Measurements from ENCODE around the gene ABR. TPM values are rescaled to one million over a fixed set of nuclear protein-coding genes. Genes with fewer than 3 reads are reported as not detected.

ABR gene
- total and polyA plus RNA-seq, 2 of the 13 experiments (the other 11 are each of a cell fraction or from before 2014, with no cell fraction given), result 12.4 to 40.4 TPM

- no peak for TF ChIP-seq ZNF710 (CRISPR knock-in tag; IDR thresholded peaks at IDR 0.05; ENCODE audit: borderline replicate concordance)
Observed at GRCh38 chr17:1019451-1019850, 160.3 kb downstream of the ABR start (continued).

GRCh38 chr17:1018547-1018946 is 161.2 kb downstream of the ABR start:
- Histone ChIP-seq H3K4me3 (replicated peaks in 1 of 3; ENCODE audit: insufficient read depth in 1 of 3, low read depth in 2 of 3, low read length in 3 of 3) (no peak overlapping the region), H3K4me1 (ENCODE audit: insufficient read depth, low read length) (peaks cover 4% of the 10 kb centered on the region), H3K27me3 (ENCODE audit: control insufficient read depth in 1 of 2, insufficient read depth in 2 of 2, low read length in 2 of 2) (no peaks in the 10 kb centered on the region), H3K4me2 (ENCODE audit: low read depth, low read length) (no peak overlapping the region), H4K20me1 (ENCODE audit: insufficient read depth, low read length) (no peaks in the 10 kb centered on the region), H2AFZ (ENCODE audit: low read length) (no peak overlapping the region), H3K36me3 (replicated peaks in 1 of 2; ENCODE audit: control insufficient read depth in 1 of 2, insufficient read depth in 2 of 2, low read length in 2 of 2) (no peaks in the 10 kb centered on the region), H3K9ac (ENCODE audit: insufficient read depth, low read depth, low read length) (no peak overlapping the region), H3K27ac (ENCODE audit: extremely low read length, insufficient read depth, low read length) (no peak overlapping the region), H3K9me3 (ENCODE audit: low read length) (no peaks in the 10 kb centered on the region), H3K79me2 (ENCODE audit: insufficient read depth, low read length) (no peaks in the 10 kb centered on the region)
- no peak for FAIRE-seq
- POLR2A ChIA-PET, result no interaction called here
- in situ Hi-C loops (cut with HindIII; ENCODE audit: extremely low pct_ligation_motif_present, low pct_unique_long_range_greater_than_20kb) (no loop called here), intact Hi-C loops (cut with micrococcal nuclease; ENCODE audit: unreplicated experiment) (no loop called here)
- no TSS peak for BruUV-seq (replicated peaks)
- DNase-seq (ENCODE audit: low spot score), result no peak
- CTCF ChIA-PET (ENCODE audit: low intra/inter-chr PET ratio, low total read pairs), result no interaction called here
- WGBS (ENCODE audit: low lambda C conversion rate), result 79% methylated on average over 8 of the region's 11 CpGs
- ATAC-seq, result no peak
- TF ChIP-seq CERS6 (CRISPR knock-in tag; IDR thresholded peaks at IDR 0.05), result no peak
- no peak for TF ChIP-seq MTF2 (CRISPR knock-in tag; IDR thresholded peaks at IDR 0.05; ENCODE audit: borderline replicate concordance)
- TF ChIP-seq FOXP4 (CRISPR knock-in tag; IDR thresholded peaks at IDR 0.05), result no peak
- TF ChIP-seq ZNF780A (CRISPR knock-in tag; IDR thresholded peaks at IDR 0.05), result no peak
- TF ChIP-seq ZBTB44 (CRISPR knock-in tag; IDR thresholded peaks at IDR 0.05), result no peak
- TF ChIP-seq ZBTB7B (CRISPR knock-in tag; IDR thresholded peaks at IDR 0.05), result no peak
- TF ChIP-seq SNAPC5 (CRISPR knock-in tag; IDR thresholded peaks at IDR 0.05; ENCODE audit: borderline replicate concordance), result no peak
- TF ChIP-seq EZH2 (conservative IDR thresholded peaks at IDR 0.05; ENCODE audit: low read depth, low read length), result no peak
- TF ChIP-seq ZNF292 (CRISPR knock-in tag; IDR thresholded peaks at IDR 0.05; ENCODE audit: borderline replicate concordance, low read depth), result no peak
- no peak for TF ChIP-seq CBX5 (CRISPR knock-in tag; IDR thresholded peaks at IDR 0.05; ENCODE audit: borderline replicate concordance)
- TF ChIP-seq HNRNPH1 (optimal IDR thresholded peaks at IDR 0.05; ENCODE audit: low read depth, low read length), result no peak
- TF ChIP-seq SMAD1 (CRISPR knock-in tag; IDR thresholded peaks at IDR 0.05; ENCODE audit: borderline replicate concordance, low read depth), result no peak
- TF ChIP-seq MIXL1 (CRISPR knock-in tag; IDR thresholded peaks at IDR 0.05), result no peak
- no peak for TF ChIP-seq ZNF615 (CRISPR knock-in tag; IDR thresholded peaks at IDR 0.05; ENCODE audit: borderline replicate concordance)
- TF ChIP-seq PHF5A (CRISPR knock-in tag; IDR thresholded peaks at IDR 0.05; ENCODE audit: low read depth, unreplicated experiment), result no peak
- TF ChIP-seq ZNF556 (CRISPR knock-in tag; IDR thresholded peaks at IDR 0.05; ENCODE audit: borderline replicate concordance), result no peak
- no peak for TF ChIP-seq NFE2L2 (IDR thresholded peaks at IDR 0.05; ENCODE audit: low read length)
